ENCODE measurements around the gene PCED1B.

PCED1B gene

GRCh38 chr12:47068539-47068938, 10.9 kb upstream of the PCED1B start:
- DNase-seq = no peak

- no peak for DNase-seq
These were observed 9.1 kb upstream of the PCED1B start for GRCh38 chr12:47070310-47070709.

GRCh38 chr12:47071241-47071852, 8.1 kb upstream of the PCED1B start:
- DNase-seq = no peak

GRCh38 chr12:47073951-47074350, 5.5 kb upstream of the PCED1B start:
- DNase-seq = no peak

GRCh38 chr12:47074757-47075156, 4.7 kb upstream of the PCED1B start:
- DNase-seq = no peak

GRCh38 chr12:47075192-47076084, 4.0 kb upstream of the PCED1B start:
- no peak for DNase-seq

GRCh38 chr12:47077206-47078085, 2.0 kb upstream of the PCED1B start:
- DNase-seq = no peak

GRCh38 chr12:47078086-47078395, 1.4 kb upstream of the PCED1B start:
- no peak for DNase-seq

- DNase-seq = no peak
These were observed 521 bp upstream of the PCED1B start for GRCh38 chr12:47078733-47079467.

GRCh38 chr12:47079981-47080724, 732 bp downstream of the PCED1B start:
- no peak for DNase-seq

GRCh38 chr12:47080725-47081502, 1.5 kb downstream of the PCED1B start:
- DNase-seq = no peak

- DNase-seq = no peak
These were observed 2.9 kb downstream of the PCED1B start for GRCh38 chr12:47082283-47082682.

GRCh38 chr12:47082796-47083621, 3.6 kb downstream of the PCED1B start:
- no peak for DNase-seq

GRCh38 chr12:47084172-47084571, 4.8 kb downstream of the PCED1B start:
- no peak for DNase-seq

GRCh38 chr12:47085815-47086252, 6.4 kb downstream of the PCED1B start:
- DNase-seq = no peak

GRCh38 chr12:47087088-47087688, 7.8 kb downstream of the PCED1B start:
- DNase-seq = no peak

GRCh38 chr12:47088021-47088944, 8.9 kb downstream of the PCED1B start:
- DNase-seq = no peak

GRCh38 chr12:47091009-47091408, 11.6 kb downstream of the PCED1B start:
- DNase-seq = no peak

- no peak for DNase-seq
These were observed 15.4 kb downstream of the PCED1B start for GRCh38 chr12:47094804-47095203.

All from NCI-H2107 (cell line).